HEK293 (cell line): ENCODE measurements around the gene RHOG.

Source experiments
- CTCF ChIA-PET: fragments of 350-600 bp; formaldehyde crosslinking; extraction: SDS; loops from one replicate; lab custom pipeline; 2021; ENCODE audit warnings: antibody characterized with exemption; lab: Yijun Ruan, JAX
- POLR2A ChIA-PET: fragments of 300-600 bp; formaldehyde crosslinking; extraction: SDS; loops from one replicate; lab custom pipeline; 2020; ENCODE audit warnings: antibody characterized with exemption, inconsistent platforms; lab: Yijun Ruan, JAX
- H3K27ac ChIP-seq: fragments of 200-500 bp; sonication (Bioruptor generic); 2 replicates; pipeline ENCODE4 v1.5.1; 2014; ENCODE audit warnings: low read depth, low read length, control low read depth, inconsistent platforms; ENCODE audit errors: extremely low read depth
- H3K36me3 ChIP-seq, 2 experiments: fragments of 200-500 bp in 1 of 2; sonication (Bioruptor generic) in 1 of 2; 1 replicate in 1 of 2; 2 replicates in 1 of 2; pipeline ENCODE4 v1.5.1; 2014 to 2017; ENCODE audit warnings: inconsistent platforms in 2 of 2, low read length in 2 of 2; ENCODE audit not compliant: control insufficient read depth in 2 of 2, insufficient read depth in 1 of 2
- H3K4me1 ChIP-seq: fragments of 200-500 bp; sonication (Bioruptor generic); 2 replicates; pipeline ENCODE4 v1.5.1; 2014; ENCODE audit warnings: mild to moderate bottlenecking, low read length, inconsistent platforms; ENCODE audit not compliant: control insufficient read depth, insufficient read depth
- H3K4me3 ChIP-seq: 2 replicates; pipeline ENCODE4 v1.5.1; 2011; ENCODE audit warnings: low read depth, mild to moderate bottlenecking, control low read depth, low read length, moderate library complexity
- H3K9me3 ChIP-seq: fragments of 200-500 bp; sonication (Bioruptor generic); 2 replicates; pipeline ENCODE4 v1.5.1; 2014; ENCODE audit warnings: low read depth, low read length, inconsistent platforms; ENCODE audit not compliant: control insufficient read depth, insufficient read depth
- CTCF ChIP-seq: fragments of 450-650 bp; formaldehyde crosslinking; IDR thresholded peaks from 2 replicates; pipeline ENCODE4 v1.5.1; 2016; ENCODE audit warnings: missing biosample characterization, missing genetic modification characterization
- KLF7 ChIP-seq: fragments of 450-650 bp; formaldehyde crosslinking; IDR thresholded peaks from 2 replicates; pipeline ENCODE4 v1.5.1; 2016; ENCODE audit warnings: missing biosample characterization, missing genetic modification characterization, borderline replicate concordance
- PRDM1 ChIP-seq: fragments of 450-650 bp; formaldehyde crosslinking; IDR thresholded peaks from 2 replicates; pipeline ENCODE4; 2016; ENCODE audit warnings: missing biosample characterization, missing genetic modification characterization
- SCRT1 ChIP-seq: fragments of 450-650 bp; formaldehyde crosslinking; IDR thresholded peaks from 2 replicates; pipeline ENCODE4 v1.5.1; 2016; ENCODE audit warnings: missing biosample characterization, missing genetic modification characterization, borderline replicate concordance
- ZIC2 ChIP-seq: fragments of 450-650 bp; formaldehyde crosslinking; IDR thresholded peaks from 2 replicates; pipeline ENCODE4 v1.5.1; 2016; ENCODE audit warnings: missing biosample characterization, missing genetic modification characterization
- ZNF169 ChIP-seq: fragments of 450-650 bp; formaldehyde crosslinking; IDR thresholded peaks from 2 replicates; pipeline ENCODE4 v1.5.1; 2016; ENCODE audit warnings: missing biosample characterization, missing genetic modification characterization
- ZNF221 ChIP-seq: fragments of 450-650 bp; formaldehyde crosslinking; IDR thresholded peaks from 2 replicates; pipeline ENCODE4 v1.5.1; 2017; ENCODE audit warnings: missing biosample characterization, missing genetic modification characterization, borderline replicate concordance
- ZNF24 ChIP-seq: fragments of 450-650 bp; formaldehyde crosslinking; IDR thresholded peaks from 2 replicates; pipeline ENCODE4 v1.5.1; 2016; ENCODE audit warnings: missing biosample characterization, missing genetic modification characterization
- ZNF311 ChIP-seq: fragments of 450-650 bp; formaldehyde crosslinking; IDR thresholded peaks from 2 replicates; pipeline ENCODE4 v1.5.1; 2017; ENCODE audit warnings: missing biosample characterization, missing genetic modification characterization, borderline replicate concordance
- ZNF501 ChIP-seq: fragments of 450-650 bp; formaldehyde crosslinking; IDR thresholded peaks from 2 replicates; pipeline ENCODE4 v1.5.1; 2016; ENCODE audit warnings: missing biosample characterization, missing genetic modification characterization
- ZNF555 ChIP-seq: fragments of 450-650 bp; formaldehyde crosslinking; conservative IDR thresholded peaks from 2 replicates; pipeline ENCODE4 v1.5.1; 2017; ENCODE audit warnings: missing biosample characterization, mild to moderate bottlenecking, missing genetic modification characterization, inconsistent platforms
- TF ChIP-seq, protein P1 (sequence below): fragments of 450-650 bp; formaldehyde crosslinking; IDR thresholded peaks from 2 replicates; pipeline ENCODE4 v1.5.1; 2016; ENCODE audit warnings: missing biosample characterization, missing genetic modification characterization

The RHOG gene

DNA sequence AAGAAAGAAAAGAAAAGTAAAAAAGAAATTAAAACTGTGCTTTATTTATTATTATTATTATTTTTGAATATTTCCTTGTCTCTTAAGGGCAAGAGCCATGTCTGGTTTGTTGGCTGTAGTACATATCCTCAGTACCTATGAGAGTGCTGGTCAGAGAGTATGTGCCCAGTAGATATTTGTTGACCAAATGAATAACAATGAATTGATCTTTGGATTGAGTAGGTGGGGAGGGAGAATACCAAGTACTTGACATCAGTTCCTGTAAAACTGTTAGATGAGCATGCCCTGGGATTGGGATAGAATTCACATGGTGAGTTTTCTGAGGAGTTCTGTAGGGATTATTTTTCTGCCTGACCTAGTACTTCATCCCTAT is 26.1 kb upstream of the RHOG start (continued):
- TF ChIP-seq ZNF169 (tag by site-specific recombination): no peak

- H3K36me3 ChIP-seq: no peaks in the 10 kb centered on the region
- POLR2A ChIA-PET: interaction anchor here (0.8 to 1.5 kb wide), 3 partner anchors 10 to 25 kb away, joined by 3 to 4 read pairs (median 3); partner anchors contain the start of gene RHOG
- CTCF ChIA-PET: interaction anchor here (1.2 to 13.3 kb wide), 4 partner anchors 10 to 47 kb away, joined by 4 to 95 read pairs (median 12); partner anchors contain the start of gene STIM1
- H3K4me3 ChIP-seq: no peak overlapping the region
- H3K27ac ChIP-seq: no peak overlapping the region
- peaks cover 4% of the 10 kb centered on the region; the same call in 1 of the 2 replicates for H3K4me1 ChIP-seq
- TF ChIP-seq ZNF555 (no peak), PRDM1 (tag by site-specific recombination) (0 out of 2 replicates have a peak, but pooled peaks have one; percentile 3)
- H3K9me3 ChIP-seq: no peaks in the 10 kb centered on the region
These were observed 25.4 kb upstream of the RHOG start for GRCh38 chr11:3866206-3866605.

DNA sequence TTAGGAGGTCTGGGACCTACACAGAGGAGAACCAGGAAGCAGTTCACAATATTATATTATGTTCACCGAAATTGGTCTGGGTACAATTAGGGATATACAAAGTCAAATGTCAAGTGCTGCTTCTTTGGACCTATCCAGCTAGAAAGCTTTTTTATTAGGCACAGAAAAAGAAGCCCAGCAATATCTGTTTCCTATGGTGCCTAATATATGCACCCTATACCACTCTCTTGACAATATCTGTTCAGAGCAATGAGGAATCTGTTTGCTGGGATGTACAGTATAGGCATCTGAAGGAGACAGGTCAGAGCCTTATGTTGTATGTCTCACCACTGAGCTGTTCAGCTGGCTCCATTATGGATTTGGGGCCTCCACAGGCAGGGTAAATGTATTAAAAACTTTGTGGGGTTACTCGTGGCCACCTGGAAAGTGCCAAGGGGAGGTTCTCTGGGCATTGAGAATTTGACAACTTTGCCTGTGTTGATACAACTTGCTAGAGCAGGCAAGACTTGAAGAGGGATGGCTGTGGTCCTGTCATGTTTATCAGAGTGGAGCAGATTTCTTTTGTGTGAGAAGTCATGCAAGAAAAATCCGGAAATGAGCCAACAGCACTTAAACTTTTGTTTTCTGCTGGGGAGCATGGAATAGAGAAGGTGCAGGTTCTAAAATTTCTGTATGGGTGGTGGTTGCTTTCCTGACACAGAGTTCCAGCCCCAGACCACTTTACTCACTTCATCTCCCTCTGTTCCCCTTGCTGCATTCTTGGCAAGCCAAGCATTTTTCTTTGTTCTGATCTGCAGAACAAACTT is 24.8 kb upstream of the RHOG start:
- H3K27ac ChIP-seq: no peak overlapping the region; the same call in 1 of the 2 replicates
- H3K36me3 ChIP-seq: no peaks in the 10 kb centered on the region
- H3K9me3 ChIP-seq: no peaks in the 10 kb centered on the region
- H3K4me3 ChIP-seq: no peak overlapping the region
- ChIA-PET POLR2A (interaction anchor here (0.5 to 1.5 kb wide), 4 partner anchors 9 to 183 kb away, joined by 3 to 4 read pairs (median 3); partner anchors contain the start of gene RHOG), CTCF (interaction anchor here (1.4 to 1.9 kb wide), 2 partner anchors 11 to 17 kb away, joined by 4 to 19 read pairs; partner anchors contain the start of gene STIM1)
- H3K4me1 ChIP-seq: peaks cover 4% of the 10 kb centered on the region; the same call in 1 of the 2 replicates
- no peak for TF ChIP-seq ZNF24
- TF ChIP-seq PRDM1 (tag by site-specific recombination): 0 out of 2 replicates have a peak, but pooled peaks have one; percentile 10

GRCh38 chr11:3861683-3862082 is 20.9 kb upstream of the RHOG start:
- Histone ChIP-seq H3K4me3 (no peak overlapping the region), H3K27ac (no peak overlapping the region), H3K4me1 (peaks cover 4% of the 10 kb centered on the region; the same call in 1 of the 2 replicates), H3K9me3 (no peaks in the 10 kb centered on the region), H3K36me3 (no peaks in the 10 kb centered on the region)
- no peak for TF ChIP-seq ZNF221 (tag by site-specific recombination)
- TF ChIP-seq CTCF (tag by site-specific recombination): no peak
- no peak for TF ChIP-seq SCRT1 (tag by site-specific recombination)
- peak; percentile 53 for TF ChIP-seq ZIC2
- TF ChIP-seq ZNF311 (tag by site-specific recombination): no peak
- TF ChIP-seq KLF7 (tag by site-specific recombination): no peak
- TF ChIP-seq, protein P1, sequence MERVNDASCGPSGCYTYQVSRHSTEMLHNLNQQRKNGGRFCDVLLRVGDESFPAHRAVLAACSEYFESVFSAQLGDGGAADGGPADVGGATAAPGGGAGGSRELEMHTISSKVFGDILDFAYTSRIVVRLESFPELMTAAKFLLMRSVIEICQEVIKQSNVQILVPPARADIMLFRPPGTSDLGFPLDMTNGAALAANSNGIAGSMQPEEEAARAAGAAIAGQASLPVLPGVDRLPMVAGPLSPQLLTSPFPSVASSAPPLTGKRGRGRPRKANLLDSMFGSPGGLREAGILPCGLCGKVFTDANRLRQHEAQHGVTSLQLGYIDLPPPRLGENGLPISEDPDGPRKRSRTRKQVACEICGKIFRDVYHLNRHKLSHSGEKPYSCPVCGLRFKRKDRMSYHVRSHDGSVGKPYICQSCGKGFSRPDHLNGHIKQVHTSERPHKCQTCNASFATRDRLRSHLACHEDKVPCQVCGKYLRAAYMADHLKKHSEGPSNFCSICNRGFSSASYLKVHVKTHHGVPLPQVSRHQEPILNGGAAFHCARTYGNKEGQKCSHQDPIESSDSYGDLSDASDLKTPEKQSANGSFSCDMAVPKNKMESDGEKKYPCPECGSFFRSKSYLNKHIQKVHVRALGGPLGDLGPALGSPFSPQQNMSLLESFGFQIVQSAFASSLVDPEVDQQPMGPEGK (tag by site-specific recombination): no peak
- no peak for TF ChIP-seq ZNF501
- CTCF ChIA-PET: interaction anchor here (0.6 to 5.0 kb wide), 3 partner anchors 12 to 220 kb away, joined by 5 to 21 read pairs (median 6); no protein-coding TSS in a partner anchor
- POLR2A ChIA-PET: no interaction called here
